Measurements from ENCODE around the gene IL18. TPM values are rescaled to one million over a fixed set of nuclear protein-coding genes. Genes with fewer than 3 reads are reported as not detected.

Gene IL18
- total and polyA plus RNA-seq, 2 of the 8 experiments (the other 6 are each of a cell fraction or from before 2014, with no cell fraction given), result 0.29 to 0.84 TPM

DNA sequence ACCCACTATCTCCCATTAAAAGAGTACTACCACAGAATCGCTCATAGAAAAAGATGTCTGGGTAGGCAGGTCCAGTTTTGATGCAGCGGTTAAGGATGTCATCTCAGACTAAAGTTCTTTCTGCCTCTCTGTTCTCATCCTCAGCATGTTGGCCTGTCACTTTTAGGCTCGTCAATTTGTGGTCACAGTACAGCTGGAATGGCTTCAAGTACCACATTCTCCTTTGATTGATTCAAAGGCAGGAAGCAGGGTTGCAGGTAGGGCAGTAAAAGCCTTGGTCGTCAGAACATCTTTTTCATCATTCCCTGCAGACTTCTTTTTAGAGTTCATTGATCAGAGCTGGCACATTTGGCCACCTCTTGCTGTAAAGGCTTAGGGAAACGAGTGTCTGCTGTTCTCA lies 48.5 kb downstream of the IL18 start:
- Histone ChIP-seq H3K4me1 (replicated peaks in 1 of 4; ENCODE audit: control insufficient read depth in 3 of 4, insufficient read depth in 4 of 4, low read length in 3 of 4) (no peaks in the 10 kb centered on the region), H2AFZ (ENCODE audit: low read length) (no peak overlapping the region), H3K14ac (ENCODE audit: insufficient read length) (no peak overlapping the region), H2BK12ac (ENCODE audit: low read depth, low read length) (no peak overlapping the region), H2BK15ac (ENCODE audit: low read length) (no peak overlapping the region), H2BK20ac (ENCODE audit: low read length) (no peak overlapping the region), H3K27ac (ENCODE audit: low read depth, low read length) (no peak overlapping the region), H4K91ac (replicated peaks; ENCODE audit: insufficient read length, low read length) (no peak overlapping the region), H3K56ac (replicated peaks; ENCODE audit: insufficient read length, low read depth, low read length) (no peak overlapping the region), H3K23ac (ENCODE audit: insufficient read length) (no peak overlapping the region), H3K4me3 (ENCODE audit: extremely low read depth in 1 of 4, insufficient read depth in 2 of 4, low read depth in 3 of 4, low read length in 4 of 4) (no peak overlapping the region), H4K5ac (ENCODE audit: insufficient read length, low read depth, low read length) (no peak overlapping the region), H4K20me1 (replicated peaks in 1 of 2; ENCODE audit: control insufficient read depth in 1 of 2, insufficient read depth in 2 of 2, low read length in 2 of 2) (no peaks in the 10 kb centered on the region), H2BK120ac (replicated peaks; ENCODE audit: low read depth, low read length) (no peak overlapping the region), H3K79me1 (ENCODE audit: low read depth, low read length) (no peaks in the 10 kb centered on the region), H3K9ac (replicated peaks in 1 of 4; ENCODE audit: extremely low read depth in 1 of 4, low read depth in 3 of 4, low read length in 3 of 4) (no peak overlapping the region), H3K23me2 (ENCODE audit: low read depth, low read length) (no peaks in the 10 kb centered on the region), H3K27me3 (replicated peaks in 1 of 4; ENCODE audit: control insufficient read depth in 3 of 4, extremely low read depth in 1 of 4, insufficient read depth in 3 of 4, low read length in 3 of 4) (no peaks in the 10 kb centered on the region), H3K9me3 (ENCODE audit: insufficient read depth in 2 of 2, low read depth in 1 of 2, low read length in 1 of 2) (no peaks in the 10 kb centered on the region), H3K79me2 (ENCODE audit: control insufficient read depth in 1 of 2, insufficient read depth in 2 of 2, low read length in 2 of 2) (no peaks in the 10 kb centered on the region), H3K18ac (ENCODE audit: extremely low read depth, low read length) (no peak overlapping the region), H3K4ac (replicated peaks; ENCODE audit: insufficient read length, low read depth, low read length) (no peak overlapping the region), H2AK5ac (ENCODE audit: low read depth, low read length) (no peak overlapping the region), H3K4me2 (ENCODE audit: insufficient read depth in 1 of 2, low read depth in 2 of 2, low read length in 2 of 2) (no peak overlapping the region), H3K36me3 (ENCODE audit: control insufficient read depth in 2 of 4, insufficient read depth in 4 of 4, low read length in 3 of 4) (no peaks in the 10 kb centered on the region), H2BK5ac (ENCODE audit: low read depth, low read length) (no peak overlapping the region), H4K8ac (ENCODE audit: extremely low read depth, insufficient read depth, low read length) (no peak overlapping the region)
- FAIRE-seq, result no peak
- CTCF ChIA-PET (ENCODE audit: partially characterized antibody), result interaction anchor here (0.6 to 9.3 kb wide), 8 partner anchors 13 to 779 kb away, joined by 3 to 104 read pairs (median 4); partner anchors contain the start of gene BCO2
- POLR2A ChIA-PET (ENCODE audit: partially characterized antibody), result no interaction called here
- no peak for DNase-seq (ENCODE audit: low read depth in 1 of 2, low spot score in 2 of 2)
- WGBS, 2 experiments (ENCODE audit: extremely low coverage in 1 of 2, insufficient coverage in 1 of 2, insufficient read length in 1 of 2, insufficient replicate concordance in 2 of 2, low coverage in 1 of 2, low lambda C conversion rate in 2 of 2, missing lambda C conversion rate in 1 of 2), result 84% methylated on average over 5 of the region's 5 CpGs; no CpG with 5 or more reads in 1 of the 2 experiments
- TF ChIP-seq, protein P1, sequence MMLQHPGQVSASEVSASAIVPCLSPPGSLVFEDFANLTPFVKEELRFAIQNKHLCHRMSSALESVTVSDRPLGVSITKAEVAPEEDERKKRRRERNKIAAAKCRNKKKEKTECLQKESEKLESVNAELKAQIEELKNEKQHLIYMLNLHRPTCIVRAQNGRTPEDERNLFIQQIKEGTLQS (IDR thresholded peaks at IDR 0.05; ENCODE audit: insufficient read depth, low read depth, low read length), result no peak
- TF ChIP-seq POLR2A (IDR thresholded peaks at IDR 0.05; ENCODE audit: control extremely low read depth in 1 of 2, low read depth in 2 of 2, low read length in 2 of 2) (no peak), SAP30 (IDR thresholded peaks at IDR 0.05; ENCODE audit: insufficient read depth, insufficient replicate concordance, low read length) (no peak), CBX8 (IDR thresholded peaks at IDR 0.05; ENCODE audit: borderline replicate concordance, low read depth, low read length) (no peak), CREB1 (IDR thresholded peaks at IDR 0.05) (no peak), CEBPB (IDR thresholded peaks at IDR 0.05; ENCODE audit: low read depth, low read length) (no peak), SIX5 (IDR thresholded peaks at IDR 0.05; ENCODE audit: low read depth, low read length) (no peak), RAD21 (IDR thresholded peaks at IDR 0.05 in 1 of 2, conservative IDR thresholded peaks at IDR 0.05 in 1 of 2; ENCODE audit: low read depth in 2 of 2, low read length in 2 of 2) (no peak), CHD1 (IDR thresholded peaks at IDR 0.05; ENCODE audit: low read depth, low read length) (no peak), SIRT6 (IDR thresholded peaks at IDR 0.05; ENCODE audit: low read length) (no peak), KDM1A (IDR thresholded peaks at IDR 0.05; ENCODE audit: borderline replicate concordance, low read length) (no peak)
- TF ChIP-seq, protein P2, sequence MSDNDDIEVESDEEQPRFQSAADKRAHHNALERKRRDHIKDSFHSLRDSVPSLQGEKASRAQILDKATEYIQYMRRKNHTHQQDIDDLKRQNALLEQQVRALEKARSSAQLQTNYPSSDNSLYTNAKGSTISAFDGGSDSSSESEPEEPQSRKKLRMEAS (IDR thresholded peaks at IDR 0.05), result no peak
- TF ChIP-seq, protein P3, sequence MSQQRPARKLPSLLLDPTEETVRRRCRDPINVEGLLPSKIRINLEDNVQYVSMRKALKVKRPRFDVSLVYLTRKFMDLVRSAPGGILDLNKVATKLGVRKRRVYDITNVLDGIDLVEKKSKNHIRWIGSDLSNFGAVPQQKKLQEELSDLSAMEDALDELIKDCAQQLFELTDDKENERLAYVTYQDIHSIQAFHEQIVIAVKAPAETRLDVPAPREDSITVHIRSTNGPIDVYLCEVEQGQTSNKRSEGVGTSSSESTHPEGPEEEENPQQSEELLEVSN (IDR thresholded peaks at IDR 0.05), result no peak

All from H1 (cell line).